ENCODE data around the gene APOC3.

Gene APOC3

DNA sequence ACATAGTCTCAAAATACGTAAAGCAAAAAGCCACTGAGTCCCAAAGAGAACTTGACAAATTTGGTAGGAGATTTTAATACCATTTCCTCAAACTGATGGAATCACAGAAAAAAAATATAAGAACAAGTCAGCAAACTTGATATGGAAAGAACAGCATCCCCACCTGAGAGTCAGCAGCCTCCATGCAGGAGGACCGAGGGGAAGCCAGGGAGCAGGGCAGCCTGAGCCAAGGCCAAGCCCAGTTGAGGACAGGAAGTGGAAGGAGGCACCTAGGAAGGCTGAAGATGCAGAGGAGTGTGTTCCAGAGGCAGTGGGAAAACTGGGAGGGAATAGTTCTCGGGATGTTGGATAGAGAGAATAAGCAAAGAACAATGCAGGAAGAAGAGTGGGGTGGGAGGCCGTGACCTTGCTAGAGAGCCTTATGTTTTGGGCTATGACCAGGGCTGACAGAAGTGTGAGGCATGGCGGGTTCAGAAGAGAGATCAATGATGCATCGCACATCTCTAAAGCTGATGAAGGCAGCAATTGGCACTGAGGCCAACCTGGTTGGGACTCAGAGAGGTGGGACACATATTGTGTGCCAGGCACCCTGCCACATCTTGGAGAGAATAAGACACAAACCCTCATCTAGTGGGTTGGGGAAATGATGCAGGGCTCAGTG lies 22.0 kb upstream of the APOC3 start:
- DNase-seq, result no peak

DNA sequence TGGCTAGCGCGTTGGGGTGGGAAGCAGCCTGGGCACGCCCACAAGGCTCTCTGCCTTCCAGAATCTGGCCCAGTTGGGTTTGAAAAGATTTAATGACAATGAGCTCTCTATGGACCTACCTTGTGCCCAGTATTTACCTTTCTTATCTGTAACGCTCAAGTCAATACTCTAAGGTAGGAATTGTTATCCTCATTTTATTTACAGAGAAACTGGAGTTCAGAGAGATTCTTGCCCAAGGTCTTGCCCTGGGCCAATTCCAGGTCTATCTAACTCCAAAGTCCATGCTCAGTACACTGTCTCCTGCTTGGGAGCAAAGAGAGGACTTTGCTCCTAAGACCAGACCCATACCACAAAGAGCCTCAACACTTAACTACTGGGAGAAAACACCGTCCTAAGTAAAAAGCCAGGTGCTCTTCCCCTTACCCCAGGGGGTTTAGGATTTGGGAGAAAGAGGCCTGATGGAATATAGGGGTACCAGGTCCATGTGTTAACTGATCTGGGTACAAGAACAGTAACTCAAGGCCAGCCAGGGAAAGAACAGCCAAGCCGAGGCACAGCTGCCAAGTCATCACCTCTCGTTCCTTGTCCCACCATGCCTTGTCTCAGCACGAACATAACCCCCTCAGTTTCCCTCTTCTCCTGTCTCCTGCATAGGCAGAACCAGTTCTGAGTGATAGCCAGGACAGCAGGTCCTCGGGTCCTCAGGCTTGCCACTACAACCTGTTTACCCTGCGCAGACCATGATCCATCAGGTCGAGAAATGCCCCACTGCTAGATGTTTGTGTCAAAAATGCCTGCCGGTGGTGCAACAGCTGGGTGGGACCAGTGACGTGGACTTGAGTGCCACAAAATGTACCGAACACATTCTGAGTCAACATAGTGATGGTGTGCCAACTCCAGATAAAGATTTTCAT lies 21.2 kb upstream of the APOC3 start:
- DNase-seq, result no peak

DNA sequence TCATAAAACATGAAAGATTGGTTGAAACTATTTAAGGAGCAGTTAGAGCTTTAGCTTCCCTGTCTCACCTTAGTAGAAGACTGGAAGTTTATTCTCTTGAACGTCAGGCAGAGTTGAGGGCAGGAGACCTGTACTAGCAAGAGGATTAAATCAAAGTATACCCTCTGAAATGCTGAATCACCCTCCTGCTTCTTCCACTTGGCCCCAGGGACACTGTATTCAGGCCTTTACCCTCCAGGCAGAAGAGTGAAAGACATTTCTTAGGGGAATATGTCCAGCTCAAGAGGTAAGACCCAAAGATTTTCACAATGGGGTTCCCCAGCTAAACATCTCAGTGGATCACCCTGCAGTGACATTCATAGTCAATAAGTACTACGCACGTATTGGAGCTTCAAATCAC lies 18.5 kb upstream of the APOC3 start:
- DNase-seq, result no peak

DNA sequence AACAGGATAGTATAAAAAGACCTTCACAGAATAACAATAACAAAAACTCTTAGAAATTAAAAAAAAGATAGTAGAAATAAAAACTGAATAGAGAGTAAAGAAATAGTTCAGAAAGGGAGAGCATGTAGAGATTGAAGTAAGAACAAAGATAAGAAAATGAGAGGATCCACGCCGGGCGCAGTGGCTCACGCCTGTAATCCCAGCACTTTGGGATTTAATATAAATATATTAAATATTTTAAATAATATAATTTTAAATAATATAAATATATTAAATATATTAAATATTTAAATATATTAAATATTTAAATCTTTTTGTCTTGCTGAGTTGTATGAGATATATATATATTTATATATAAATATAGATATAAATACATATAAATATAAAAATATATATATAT lies 17.6 kb upstream of the APOC3 start:
- no peak for DNase-seq

DNA sequence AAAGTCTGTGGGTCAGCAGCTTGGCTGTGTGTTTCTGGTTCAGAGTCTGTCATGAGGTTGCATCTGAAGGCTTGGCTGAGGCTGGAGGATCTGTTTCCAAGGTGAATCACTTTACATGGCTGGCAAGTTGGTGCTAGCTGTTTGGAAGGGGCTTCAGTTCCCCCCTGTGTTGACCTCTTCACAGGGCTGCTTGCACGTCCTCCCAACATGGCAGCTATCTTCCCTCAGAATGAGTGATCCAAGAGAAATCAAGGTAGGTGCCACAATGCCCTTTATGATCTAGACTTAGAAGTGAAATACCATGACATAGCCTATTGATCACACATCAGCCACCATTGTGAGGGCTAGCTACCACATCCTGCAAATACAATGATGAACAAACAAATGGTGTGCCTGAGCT lies 16.5 kb upstream of the APOC3 start:
- no peak for DNase-seq

DNA sequence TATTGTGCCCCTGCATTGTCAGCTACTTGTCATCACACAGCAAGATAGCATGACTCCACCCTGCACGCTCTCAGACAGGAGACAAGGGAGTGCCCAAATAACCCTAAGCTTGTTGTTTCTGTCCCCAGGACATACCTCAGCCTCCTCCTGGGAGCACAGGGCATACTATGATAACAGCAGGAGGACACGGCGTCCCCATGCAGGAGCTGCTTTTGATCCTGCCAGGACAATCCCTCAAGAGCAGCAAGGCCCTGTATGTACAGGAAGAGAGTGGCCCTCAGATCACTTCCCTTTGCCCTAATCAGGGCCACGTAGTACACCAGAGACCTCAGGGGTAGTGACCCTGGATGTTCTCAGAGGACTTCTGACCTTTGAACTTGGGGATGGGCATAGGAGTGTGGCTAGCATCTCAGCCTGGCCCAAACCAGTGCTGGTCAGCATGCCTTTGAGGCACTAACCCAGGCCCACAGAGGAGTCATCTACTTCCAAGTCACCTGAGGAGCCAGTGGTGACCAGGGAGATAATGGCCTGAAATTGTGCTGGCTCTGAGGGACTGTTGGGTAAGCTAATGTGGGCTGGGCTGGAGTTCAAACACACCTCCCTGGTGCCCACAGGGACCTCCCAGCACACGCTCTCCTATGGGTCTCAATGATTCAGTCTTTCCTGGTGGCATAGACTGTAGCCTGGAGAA lies 15.8 kb upstream of the APOC3 start:
- no peak for DNase-seq

DNA sequence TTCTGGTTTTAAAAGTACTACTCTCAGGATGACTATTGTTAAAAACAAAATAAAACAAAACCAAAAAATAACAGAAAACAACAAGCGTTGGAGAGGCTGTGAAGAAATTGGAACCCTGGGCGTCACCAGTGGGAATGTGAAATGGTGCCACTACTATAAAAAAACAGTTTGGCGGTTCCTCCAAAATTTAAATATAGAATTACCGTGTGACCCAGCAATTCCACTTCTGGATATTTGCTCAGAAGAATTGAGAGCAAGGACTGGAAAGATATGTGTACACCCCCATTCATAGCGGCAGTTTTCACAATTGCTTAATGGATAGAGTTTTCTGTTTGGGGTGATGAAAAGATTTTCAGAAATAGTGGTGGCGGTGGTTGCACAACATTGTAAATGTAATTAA lies 15.2 kb upstream of the APOC3 start:
- DNase-seq, result no peak

DNA sequence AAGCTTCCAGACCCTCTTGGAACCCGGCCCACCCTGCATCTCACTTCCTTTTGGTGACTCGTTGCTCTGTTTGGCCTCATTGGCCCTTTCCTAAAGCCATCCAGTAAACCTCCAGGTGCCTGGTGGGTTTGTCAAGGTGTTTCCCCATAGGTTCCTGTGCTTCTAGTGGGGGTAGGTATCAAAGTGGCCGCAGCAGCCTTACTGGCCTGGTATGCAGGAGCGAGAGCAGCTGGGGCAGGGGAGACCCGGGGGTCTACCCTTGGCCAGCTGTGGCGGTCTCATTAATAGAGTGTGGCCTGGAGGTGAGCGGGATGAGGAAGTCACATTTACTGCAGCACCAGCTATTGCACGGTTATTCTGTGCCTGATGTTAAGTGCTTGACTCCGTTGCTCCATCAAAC lies 10.7 kb upstream of the APOC3 start:
- DNase-seq, result no peak

DNA sequence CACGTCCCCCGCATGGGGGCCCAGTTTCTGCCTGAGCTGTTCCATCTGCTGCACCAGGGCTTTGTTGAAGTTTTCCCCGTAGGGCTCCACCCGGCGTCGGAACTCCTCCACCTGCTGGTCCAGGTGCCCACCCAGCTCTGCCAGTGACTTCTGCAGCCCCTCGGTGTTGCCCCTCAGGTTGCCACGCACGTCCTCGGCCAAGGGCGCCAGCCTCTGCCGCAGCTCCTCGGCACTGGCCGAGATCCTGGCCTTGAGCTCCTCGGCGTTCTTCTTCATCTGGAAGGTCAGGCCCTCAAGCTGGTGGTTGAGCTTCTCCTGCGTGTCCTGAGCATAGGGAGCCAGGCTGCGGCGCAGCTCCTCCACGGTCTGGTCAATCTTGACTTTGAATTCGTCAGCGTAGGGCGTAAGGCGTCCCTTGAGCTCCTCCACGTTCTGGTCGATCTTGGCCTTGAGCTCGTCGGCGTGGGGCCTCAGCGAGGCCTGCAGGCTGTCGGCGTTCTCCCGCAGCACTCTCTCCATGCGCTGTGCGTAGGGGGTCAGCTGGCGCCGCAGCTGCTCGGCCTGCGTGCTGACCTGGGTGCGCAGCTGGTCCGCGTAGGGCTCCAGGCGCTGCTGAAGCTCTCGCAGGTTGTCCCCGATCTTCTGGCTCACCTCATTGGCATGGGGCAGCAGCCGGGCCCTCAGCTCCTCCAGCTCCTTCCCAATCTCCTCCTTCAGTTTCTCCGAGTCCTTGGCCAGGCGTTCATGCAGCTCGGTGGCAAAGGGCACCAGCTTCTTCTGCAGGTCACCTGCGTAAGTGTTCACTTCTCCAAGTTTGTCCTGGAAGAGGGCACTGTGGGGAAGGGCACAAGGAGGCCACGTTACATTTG lies 8.4 kb upstream of the APOC3 start:
- DNase-seq, result no peak

DNA sequence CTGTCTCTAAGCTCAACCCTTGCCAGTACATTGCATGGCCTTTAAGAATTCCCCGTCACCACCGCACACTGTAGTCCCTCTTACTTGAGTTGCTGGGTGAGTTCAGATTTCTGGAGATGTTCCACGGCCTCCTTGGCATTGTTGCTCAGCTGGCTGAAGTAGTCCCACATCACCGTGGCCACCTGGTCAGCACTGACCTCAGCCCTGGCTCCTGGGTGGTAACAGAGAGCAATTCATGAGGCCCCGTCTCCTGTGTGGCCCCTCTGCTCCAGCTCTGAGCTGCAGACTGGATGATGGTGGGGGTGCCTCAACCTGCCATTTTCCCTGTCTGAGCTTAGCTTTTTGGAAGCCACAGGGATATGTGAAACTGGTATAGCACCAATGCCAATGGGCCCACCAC lies 7.1 kb upstream of the APOC3 start:
- no peak for DNase-seq

DNA sequence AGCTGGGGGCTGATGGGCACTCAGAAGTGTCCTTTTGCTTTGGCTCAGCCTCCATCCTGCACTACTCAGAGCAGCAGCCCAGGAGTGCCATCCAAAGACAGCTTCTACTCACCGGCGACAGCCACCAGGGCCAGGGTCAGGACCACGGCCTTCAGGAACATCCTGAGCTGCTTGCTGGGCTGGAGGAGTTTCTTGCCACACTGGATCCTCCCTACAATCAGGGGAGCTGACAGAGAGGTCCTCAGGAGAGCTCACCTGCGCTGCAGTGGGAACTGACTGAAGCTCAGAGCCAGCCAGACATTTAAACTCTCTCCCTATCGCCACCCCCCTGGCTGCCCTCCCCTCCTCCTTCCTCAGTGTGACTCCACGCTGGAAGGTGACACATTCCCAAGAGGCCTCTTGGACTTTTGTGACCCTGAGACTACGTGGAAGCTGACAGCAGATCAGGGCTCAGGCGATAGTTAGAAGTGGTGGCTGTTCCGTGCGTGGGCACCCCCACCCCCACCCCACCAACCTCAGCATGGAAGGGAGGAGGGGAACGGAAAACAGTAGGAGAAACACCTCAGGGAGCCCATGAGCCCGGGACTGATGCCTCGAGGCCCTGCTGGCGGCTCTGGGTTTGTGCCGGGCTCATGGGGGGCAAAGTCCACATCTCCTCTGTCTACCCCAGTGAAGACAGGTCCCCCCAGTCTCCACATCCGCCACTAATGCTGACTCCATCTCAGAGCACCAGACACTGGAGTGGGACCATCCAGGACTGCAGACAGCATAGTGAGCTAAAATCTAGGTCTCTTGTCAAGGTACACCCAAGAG lies 6.5 kb upstream of the APOC3 start, which contains the start of gene APOA4:
Gene APOA4 (minus strand): TSS at position 274 of the 813 bp plus-strand sequence. CDS start 113 bp downstream, at position 161.
- no peak for DNase-seq

DNA sequence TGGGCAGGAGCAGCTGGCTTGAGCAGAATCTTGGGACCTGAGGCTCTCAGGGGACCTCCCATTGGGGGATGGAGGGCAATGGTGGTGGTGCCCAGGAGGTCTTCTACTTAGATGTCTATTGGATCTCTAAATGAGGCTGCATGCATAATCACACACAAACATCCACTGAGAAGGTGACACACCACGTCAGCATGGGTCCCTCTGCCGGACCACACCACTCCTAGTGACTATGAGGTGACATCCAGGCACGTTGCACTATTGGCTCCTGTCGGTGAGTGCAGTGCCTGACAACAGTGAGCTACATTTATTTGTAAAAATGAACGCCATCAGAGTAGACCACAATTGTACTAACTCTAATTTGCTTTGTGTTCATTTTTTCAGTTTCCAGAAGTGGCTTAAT lies 4.3 kb upstream of the APOC3 start:
- no peak for DNase-seq

DNA sequence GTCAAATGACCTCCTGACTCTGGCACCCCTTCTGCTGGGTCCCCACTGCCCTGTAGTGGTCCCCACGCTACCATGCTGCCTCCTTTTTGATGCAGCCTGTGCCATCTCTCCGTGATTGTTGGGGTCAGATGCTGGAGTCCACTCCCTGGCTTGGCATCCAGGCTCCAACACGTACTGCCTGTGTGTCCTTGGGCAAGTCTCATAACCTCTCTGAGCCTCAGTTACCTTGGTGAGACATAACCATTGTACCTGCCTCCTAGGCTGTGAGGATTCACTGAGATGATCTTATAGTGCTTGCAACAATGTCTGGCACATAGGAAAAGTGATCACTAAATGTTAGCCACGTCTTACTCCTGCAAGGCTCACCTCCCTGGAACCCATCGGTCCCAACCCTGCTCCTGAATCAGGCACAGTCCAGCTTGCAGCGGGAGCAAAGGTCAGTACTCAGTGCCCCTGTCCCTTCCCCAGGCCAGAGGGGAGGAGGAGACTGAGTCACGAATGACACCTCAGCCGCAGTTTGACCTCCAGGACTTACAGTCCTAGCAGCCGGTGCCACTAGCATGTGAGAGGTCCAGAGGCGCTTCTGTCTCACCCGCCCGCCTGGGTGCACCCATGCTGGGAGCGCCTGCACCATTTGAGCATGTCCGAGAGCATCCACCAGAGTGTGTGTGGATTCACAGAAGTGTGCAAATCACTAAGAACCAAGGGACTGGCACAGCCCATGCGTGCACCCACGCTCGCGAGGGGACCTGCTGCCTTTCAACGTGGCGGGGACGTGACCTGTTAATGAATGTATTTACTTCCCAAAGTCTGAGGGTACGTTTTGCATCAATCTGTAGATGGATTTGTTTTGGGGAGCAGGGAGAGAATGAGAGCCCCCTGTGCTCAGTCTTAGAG lies 3.6 kb upstream of the APOC3 start:
- no peak for DNase-seq

DNA sequence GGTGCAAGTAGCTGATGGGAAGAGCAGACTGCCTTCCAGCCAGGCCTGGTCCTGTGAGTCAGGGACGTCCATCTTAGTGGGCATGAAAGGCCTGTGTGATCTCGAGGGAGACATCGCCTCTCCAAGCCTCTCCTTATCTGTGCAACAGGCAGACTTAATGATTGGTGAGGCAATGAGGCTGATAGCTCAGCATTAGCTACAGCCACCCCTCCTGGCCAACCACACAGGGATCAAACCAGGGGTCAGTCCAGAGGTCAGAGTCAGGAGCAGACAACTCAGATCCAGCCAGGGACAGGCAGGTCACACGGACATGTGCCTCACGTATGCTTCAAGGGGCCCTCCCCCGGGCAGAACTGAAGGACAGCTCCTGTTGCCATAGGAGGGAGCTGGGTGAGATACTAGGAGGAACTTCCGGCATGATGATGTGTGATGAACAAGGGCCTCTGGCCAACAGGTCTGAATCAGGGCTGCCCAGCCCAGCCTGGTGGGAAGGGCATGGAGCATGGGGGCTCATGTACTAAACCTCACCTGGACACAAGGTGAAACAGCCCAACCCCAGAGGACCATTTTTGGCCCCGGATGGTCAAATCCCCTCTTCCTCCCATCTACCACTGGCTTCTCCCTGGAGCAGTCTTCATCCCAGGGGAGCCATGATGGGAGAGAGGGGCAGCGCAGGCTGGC lies 2.8 kb upstream of the APOC3 start:
- DNase-seq, result no peak

DNA sequence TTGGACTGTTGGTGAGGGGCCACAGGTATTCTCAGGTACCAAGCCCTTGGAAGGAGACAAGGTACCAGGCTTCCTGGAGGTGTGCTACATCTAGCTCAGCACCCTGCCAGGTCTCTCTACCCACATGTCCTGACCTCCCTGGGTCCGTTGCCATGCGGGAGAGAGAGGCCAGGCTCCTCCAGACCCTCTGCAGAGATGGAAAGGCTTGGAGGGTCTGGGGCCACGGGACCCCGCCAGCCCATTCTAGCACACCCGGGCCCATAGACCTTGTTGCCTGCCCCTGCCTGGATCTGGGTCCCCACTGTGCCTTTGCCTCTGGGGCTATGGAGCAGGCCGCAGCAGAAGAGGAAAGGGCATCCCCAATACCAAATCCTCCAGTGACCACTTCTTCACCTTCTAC lies 2.2 kb upstream of the APOC3 start:
- DNase-seq, result no peak

DNA sequence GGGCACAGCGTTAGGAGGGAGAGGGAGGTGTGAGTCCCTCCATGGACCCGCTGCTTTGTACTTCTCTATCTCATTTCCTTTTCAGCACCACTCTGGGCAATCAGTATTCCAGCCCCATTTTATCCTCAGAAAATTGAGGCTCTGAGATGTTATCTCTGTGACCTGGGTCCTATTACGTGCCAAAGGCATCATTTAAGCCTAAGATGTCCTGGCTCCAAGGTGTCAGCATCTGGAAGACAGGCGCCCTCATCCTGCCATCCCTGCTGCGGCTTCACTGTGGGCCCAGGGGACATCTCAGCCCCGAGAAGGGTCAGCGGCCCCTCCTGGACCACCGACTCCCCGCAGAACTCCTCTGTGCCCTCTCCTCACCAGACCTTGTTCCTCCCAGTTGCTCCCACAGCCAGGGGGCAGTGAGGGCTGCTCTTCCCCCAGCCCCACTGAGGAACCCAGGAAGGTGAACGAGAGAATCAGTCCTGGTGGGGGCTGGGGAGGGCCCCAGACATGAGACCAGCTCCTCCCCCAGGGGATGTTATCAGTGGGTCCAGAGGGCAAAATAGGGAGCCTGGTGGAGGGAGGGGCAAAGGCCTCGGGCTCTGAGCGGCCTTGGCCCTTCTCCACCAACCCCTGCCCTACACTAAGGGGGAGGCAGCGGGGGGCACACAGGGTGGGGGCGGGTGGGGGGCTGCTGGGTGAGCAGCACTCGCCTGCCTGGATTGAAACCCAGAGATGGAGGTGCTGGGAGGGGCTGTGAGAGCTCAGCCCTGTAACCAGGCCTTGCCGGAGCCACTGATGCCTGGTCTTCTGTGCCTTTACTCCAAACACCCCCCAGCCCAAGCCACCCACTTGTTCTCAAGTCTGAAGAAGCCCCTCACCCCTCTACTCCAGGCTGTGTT lies 829 bp upstream of the APOC3 start:
- no peak for DNase-seq

DNA sequence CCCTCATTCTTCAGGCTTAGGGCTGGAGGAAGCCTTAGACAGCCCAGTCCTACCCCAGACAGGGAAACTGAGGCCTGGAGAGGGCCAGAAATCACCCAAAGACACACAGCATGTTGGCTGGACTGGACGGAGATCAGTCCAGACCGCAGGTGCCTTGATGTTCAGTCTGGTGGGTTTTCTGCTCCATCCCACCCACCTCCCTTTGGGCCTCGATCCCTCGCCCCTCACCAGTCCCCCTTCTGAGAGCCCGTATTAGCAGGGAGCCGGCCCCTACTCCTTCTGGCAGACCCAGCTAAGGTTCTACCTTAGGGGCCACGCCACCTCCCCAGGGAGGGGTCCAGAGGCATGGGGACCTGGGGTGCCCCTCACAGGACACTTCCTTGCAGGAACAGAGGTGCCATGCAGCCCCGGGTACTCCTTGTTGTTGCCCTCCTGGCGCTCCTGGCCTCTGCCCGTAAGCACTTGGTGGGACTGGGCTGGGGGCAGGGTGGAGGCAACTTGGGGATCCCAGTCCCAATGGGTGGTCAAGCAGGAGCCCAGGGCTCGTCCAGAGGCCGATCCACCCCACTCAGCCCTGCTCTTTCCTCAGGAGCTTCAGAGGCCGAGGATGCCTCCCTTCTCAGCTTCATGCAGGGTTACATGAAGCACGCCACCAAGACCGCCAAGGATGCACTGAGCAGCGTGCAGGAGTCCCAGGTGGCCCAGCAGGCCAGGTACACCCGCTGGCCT lies 641 bp downstream of the APOC3 start:
- DNase-seq, result no peak

DNA sequence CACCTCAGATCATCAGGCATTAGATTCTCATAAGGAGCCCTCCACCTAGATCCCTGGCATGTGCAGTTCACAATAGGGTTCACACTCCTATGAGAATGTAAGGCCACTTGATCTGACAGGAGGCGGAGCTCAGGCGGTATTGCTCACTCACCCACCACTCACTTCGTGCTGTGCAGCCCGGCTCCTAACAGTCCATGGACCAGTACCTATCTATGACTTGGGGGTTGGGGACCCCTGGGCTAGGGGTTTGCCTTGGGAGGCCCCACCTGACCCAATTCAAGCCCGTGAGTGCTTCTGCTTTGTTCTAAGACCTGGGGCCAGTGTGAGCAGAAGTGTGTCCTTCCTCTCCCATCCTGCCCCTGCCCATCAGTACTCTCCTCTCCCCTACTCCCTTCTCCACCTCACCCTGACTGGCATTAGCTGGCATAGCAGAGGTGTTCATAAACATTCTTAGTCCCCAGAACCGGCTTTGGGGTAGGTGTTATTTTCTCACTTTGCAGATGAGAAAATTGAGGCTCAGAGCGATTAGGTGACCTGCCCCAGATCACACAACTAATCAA lies 2.2 kb downstream of the APOC3 start:
- DNase-seq, result no peak
